Cardiac septum (tissue), 1 donor: ENCODE data around the gene PSMG2. TPM values are rescaled to one million over a fixed set of nuclear protein-coding genes. Genes with fewer than 3 reads are reported as not detected.

ENCODE experiments used
- DNase-seq: peaks from one replicate; pipeline ENCODE4 v3.0.0-alpha.2; 2020; ENCODE audit warnings: low spot score
- intact Hi-C: fragments of 100-400 bp; cut with DNase I; formaldehyde crosslinking; loops from one replicate; pipeline ENCODE4 v1.14.0; 2022
- total RNA-seq: library from RNA; stranded (reverse); fragmentation: NEBNext Ultra II Directional; extraction: Animal tissue kit (Norgen Biotek cat#: 25700); gene quantifications from one replicate; pipeline ENCODE4 v1.2.1, GENCODE V29; 2021
- donor health status: DM: no; HTN: no; CAD: no.

Gene PSMG2
- total RNA-seq, 1 donor from 2014 or later: 43.8 TPM

- no peak for DNase-seq
- intact Hi-C loops: no loop called here
These were observed 822 bp downstream of the PSMG2 start for GRCh38 chr18:12703664-12704063.

GRCh38 chr18:12711446-12711845 is 8.6 kb downstream of the PSMG2 start:
- no peak for DNase-seq
- intact Hi-C loops: no loop called here

DNA sequence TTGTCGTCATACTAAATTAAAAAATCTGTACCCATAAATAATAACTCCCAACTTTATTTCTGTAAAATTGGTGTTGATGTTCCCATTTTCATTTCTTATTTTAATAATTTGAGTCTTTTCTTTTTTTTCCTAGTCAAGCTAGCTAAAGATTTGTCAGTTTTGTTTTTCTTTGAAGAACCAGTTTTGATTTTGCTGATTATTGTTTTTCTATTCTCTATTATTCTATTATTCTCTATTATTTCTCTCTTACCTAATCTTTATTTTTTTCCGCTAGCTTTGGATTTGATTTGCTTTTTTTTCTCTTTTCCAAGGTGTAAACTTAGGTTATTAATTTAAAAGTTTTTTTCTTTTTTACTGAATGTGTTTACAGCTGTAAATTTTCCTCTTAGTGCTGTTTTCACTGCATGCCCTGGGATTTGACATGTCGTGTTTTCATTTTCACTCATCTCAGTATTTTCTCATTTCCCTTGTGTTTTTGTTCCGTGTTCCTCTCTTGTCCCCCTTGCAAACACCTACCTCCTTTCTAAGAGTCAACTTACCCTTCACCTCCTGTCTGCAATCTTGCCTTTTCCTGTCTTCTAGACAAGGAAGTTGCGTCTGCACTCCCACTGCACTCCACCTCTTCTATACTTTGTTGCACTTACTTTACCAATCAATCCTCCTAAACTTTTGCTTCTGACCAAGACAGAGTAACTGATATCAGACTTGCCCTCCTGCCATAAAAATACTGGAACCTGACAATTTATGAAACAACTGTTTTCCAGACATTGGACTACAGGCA is 18.8 kb downstream of the PSMG2 start:
- intact Hi-C loops: no loop called here
- no peak for DNase-seq

GRCh38 chr18:12722731-12723130 is 19.9 kb downstream of the PSMG2 start:
- DNase-seq: no peak
- intact Hi-C loops: no loop called here

DNA sequence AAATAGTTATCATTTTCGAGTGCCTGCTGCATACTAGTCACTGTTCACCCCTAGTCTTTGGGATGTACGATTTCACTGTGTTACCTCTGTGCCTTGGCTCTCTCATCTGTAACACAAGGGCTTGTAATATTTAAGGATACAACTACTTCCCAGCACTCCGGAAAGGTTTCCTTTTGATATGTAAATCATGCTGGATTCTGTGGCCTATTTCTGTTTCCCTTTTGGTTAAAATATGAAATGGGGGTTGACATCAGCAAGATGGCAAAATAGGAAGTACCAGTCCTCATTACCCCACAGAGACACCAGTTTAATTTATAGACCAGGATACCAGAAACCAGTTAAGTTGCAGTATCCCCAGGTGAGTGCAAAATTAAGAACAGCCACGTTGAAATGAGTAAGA is 23.5 kb downstream of the PSMG2 start:
- intact Hi-C loops: no loop called here
- DNase-seq: no peak

DNA sequence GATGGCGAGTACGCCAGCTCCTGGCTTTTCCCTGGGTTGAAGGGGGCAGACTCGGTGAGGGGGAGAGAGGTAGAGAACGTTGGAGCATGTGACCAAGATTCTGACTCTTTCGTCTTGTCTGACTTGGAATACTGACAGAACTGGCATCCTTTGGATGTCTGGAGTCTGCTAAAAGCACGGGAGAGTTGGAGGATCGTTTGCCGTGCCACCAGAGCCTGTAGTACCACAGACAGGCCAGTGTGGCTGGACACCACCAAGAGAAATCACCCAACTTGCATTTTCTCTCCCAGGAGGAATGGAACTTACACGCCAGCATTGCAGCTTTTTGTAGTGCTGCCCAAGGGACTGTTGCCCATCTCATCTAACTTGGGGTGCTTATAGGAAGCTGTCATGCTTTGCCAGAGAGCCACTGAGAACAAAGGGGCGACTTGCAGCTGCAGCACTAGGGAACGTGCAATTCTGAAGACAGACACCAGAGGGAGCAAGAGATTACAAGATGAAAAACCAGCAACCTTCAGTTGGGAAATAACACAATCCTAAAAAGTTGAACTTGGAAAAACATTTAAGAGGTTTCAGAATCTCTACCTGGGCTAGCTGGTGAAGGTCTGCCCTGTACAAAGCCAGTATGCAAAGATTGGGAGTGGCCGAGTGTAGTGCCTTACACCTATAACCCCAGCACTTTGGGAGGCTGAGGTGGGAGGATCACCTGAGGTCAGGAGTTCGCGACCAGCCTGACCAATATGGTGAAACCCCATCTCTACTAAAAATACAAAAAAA is 24.1 kb downstream of the PSMG2 start:
- no peak for DNase-seq
- intact Hi-C loops: loop anchor here (1.0 kb wide), 1 partner anchor 207 kb away; no protein-coding TSS in a partner anchor

DNA sequence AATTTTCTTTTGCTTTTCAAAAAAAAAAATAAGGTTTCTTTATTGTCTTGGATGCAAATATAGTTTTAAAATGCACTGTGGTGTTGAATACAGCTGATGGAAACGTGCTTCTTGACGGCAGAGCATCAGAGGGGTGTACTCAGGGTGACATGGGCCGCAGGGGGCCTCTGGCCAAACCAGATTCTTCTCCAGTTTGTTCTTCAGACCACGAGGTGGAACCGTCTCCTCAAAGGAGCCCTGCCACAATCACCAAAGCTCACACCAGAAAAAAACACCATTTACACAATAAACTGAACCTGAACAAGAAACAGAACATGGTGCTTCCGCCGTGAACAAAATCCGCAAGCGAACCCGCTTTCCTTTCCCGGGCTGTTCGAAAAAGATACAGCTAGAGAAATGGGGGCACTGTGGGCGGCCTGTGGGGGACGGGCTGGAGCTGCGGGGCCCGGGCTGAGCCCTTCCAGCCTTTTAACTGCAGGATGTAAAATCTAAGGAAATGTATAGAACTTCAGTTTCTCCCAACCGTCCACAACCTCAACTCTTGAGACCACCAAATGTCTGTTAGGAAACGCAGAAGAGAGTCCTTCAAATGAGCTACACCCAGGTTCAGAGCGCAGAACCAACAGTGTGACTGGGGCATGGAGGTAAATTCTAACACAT is 34.5 kb downstream of the PSMG2 start:
- intact Hi-C loops: no loop called here

DNA sequence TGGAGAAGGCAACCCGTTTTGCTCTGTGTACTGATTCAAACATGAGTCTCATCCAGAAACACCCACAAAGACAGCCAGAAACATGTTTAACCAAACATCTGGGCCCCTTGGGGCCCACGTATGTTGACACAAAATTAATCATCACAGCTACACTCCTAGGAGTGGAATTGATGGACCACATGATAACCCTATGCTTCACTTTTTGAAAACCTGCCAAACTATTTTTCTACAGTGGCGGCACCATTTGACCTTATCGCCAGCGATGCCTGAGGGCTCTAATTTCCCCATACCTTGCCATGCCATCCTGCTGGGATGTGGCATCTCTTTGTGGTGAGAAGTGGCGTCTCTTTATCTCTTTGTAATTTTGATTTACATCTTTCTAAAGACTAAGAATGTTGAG is 38.5 kb downstream of the PSMG2 start:
- intact Hi-C loops: loop anchor here (5.0 kb wide), 1 partner anchor 191 kb away; no protein-coding TSS in a partner anchor
- DNase-seq: no peak

More for the DNA sequence above, 34.5 kb downstream of the PSMG2 start:
- no peak for DNase-seq

DNA sequence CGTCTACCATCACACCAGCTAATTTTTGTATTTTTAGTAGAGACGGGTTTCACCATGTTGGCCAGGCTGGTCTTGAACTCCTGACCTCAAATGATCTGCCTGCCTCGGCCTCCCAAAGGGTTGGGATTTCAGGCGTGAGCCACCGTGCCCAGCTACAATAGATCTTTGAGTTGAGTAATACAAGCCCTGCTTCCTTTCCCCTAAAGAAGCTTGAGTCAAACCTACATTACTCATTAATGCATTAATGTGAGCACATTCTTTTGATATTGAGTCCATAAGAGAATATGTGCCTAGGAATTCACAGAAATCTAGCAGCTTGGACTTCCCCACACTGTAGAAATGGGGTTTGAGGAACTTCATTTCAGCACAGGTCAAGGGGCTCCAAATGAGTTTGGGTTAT is 39.6 kb downstream of the PSMG2 start:
- no peak for DNase-seq
- intact Hi-C loops: loop anchor here (5.0 kb wide), 1 partner anchor 190 kb away; no protein-coding TSS in a partner anchor

DNA sequence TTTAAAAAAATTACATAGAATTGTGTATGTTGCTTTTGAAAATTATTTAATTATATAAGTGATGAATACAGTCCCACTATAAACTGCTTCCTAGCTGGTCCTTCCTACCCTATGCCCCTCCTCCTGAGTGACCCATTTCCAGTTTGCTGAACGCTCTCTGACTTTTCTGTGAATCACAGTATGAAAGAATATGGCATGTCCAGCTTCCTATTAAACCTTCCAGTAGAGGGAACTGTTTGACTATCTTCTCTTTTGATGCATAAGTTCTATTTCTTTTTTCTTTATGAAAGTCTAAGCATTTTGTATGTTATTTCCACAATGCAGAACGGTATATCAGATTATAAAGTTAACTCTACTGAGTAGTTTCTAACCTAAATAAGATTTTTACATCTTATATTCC is 41.3 kb downstream of the PSMG2 start:
- intact Hi-C loops: loop anchor here (5.0 kb wide), 1 partner anchor 188 kb away; no protein-coding TSS in a partner anchor
- no peak for DNase-seq

GRCh38 chr18:12745095-12745795 is 42.4 kb downstream of the PSMG2 start:
- no peak for DNase-seq
- intact Hi-C loops: no loop called here

GRCh38 chr18:12747530-12748315 is 44.9 kb downstream of the PSMG2 start:
- intact Hi-C loops: no loop called here
- DNase-seq: no peak

DNA sequence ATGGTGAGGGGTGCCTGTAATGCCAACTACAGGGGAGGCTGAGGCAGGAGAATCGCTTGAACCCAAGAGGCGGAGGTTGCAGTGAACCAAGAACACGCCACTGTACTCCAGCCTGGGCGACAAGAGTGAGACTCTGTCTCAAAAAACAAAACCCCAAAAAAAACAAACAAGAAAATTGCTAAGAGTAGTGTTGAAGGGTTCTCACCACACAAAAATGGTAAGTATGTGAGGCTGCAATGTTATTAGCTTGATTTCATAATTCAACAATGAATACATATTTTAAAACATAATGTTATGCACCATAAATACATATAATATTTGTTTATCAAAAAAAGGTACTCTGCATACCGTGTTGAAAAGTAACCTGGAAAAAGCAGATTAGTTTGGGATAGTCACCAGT is 45.8 kb downstream of the PSMG2 start:
- DNase-seq: no peak
- intact Hi-C loops: no loop called here

GRCh38 chr18:12749121-12749520 is 46.3 kb downstream of the PSMG2 start:
- intact Hi-C loops: no loop called here
- DNase-seq: no peak

DNA sequence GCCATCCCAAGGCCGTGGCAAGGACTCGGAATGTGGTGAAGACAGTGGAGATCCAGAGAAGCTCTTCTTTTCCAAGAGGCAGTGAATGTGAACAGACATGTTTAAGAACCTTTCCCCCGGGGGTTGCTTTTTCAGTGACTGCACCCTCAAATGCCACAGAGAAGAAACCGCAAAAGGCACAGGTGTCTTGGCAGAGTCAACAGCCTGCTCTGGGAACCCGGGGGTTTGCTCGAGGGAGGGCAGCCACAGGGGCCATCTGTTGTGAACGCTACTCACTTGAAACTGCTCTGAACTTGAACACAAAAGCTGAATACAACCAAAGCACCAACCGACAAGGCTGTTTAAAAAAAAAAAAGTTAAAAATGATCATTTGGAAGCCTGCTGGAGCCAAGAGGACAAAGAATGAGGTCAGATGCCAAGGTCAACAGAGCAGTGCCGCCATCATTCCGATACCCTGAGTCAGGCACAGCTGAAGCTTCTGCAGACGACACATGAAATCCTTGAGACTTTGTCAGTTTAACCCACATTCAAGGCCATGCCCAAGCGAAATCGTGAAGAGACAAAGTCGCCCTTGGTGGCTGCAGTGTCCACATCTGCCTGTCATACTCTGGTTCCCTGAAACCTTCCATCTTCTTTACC is 47.4 kb downstream of the PSMG2 start:
- intact Hi-C loops: no loop called here
- no peak for DNase-seq

DNA sequence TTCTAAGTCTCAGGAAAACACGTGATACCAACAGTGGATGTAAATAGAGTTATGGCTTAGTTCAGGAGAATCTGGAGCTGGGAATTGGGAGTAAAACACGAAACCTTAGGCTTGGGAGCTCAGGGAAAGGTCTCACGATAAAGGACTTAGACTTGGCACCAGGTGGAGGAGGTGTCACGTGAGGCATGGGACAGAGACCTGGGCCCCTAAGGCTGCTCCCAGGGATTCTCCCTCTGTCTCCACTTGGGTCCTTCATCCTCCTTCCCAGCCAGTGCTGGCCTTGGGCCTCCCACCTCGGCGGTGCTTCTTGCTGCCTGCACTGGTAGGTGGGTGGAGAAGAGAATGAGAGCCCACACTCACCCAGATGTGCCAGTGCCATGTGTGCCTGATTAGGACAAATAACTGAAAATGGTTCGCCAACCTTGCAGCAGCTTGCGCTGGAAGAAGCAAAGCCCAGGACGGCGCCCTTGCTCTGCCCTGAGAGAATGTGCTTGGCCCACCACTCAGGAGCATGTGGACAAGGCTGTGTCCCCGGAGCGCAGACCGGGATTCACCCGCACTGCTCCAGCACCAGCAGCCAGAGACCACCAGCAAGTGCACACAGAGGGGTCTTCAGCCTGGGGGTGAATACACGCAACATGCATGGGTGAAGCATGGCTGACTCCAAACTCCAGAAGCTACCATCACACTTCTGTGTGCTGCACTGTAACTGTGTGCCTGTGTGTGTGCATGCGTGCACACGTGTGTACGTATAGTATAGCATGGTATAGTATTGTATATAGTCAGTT is 48.1 kb downstream of the PSMG2 start:
- intact Hi-C loops: no loop called here
- DNase-seq: no peak

GRCh38 chr18:12751503-12751884 is 48.7 kb downstream of the PSMG2 start:
- intact Hi-C loops: no loop called here
- DNase-seq: no peak

- intact Hi-C loops: no loop called here
These were observed 49.0 kb downstream of the PSMG2 start for GRCh38 chr18:12751891-12752290.

More at GRCh38 chr18:12751891-12752290, 49.0 kb downstream of the PSMG2 start:
- DNase-seq: no peak
